VCaP (cell line): ENCODE data around the gene TRIM44.

Experiments
- H3K27ac ChIP-seq: fragments of 450-650 bp; 2 replicates; pipeline ENCODE4 v1.5.1; 2017
- CTCF ChIP-seq: fragments of 450-650 bp; conservative IDR thresholded peaks from 2 replicates; pipeline ENCODE4 v1.5.1; 2017; ENCODE audit warnings: mild to moderate bottlenecking, moderate library complexity

TRIM44 gene

GRCh38 chr11:35791088-35791958, 128.7 kb downstream of the TRIM44 start:
- TF ChIP-seq CTCF, result no peak
- H3K27ac ChIP-seq, result no peak overlapping the region

GRCh38 chr11:35792148-35792845, 129.7 kb downstream of the TRIM44 start:
- no peak for TF ChIP-seq CTCF
- H3K27ac ChIP-seq, result no peak overlapping the region

GRCh38 chr11:35792846-35793192, 130.2 kb downstream of the TRIM44 start:
- TF ChIP-seq CTCF, result no peak
- no peak overlapping the region for H3K27ac ChIP-seq

GRCh38 chr11:35794333-35794732, 131.8 kb downstream of the TRIM44 start:
- TF ChIP-seq CTCF, result no peak
- H3K27ac ChIP-seq, result no peak overlapping the region

GRCh38 chr11:35794850-35795249, 132.3 kb downstream of the TRIM44 start:
- TF ChIP-seq CTCF, result no peak

GRCh38 chr11:35796562-35796961, 134.0 kb downstream of the TRIM44 start:
- H3K27ac ChIP-seq, result no peak overlapping the region
- no peak for TF ChIP-seq CTCF

More at GRCh38 chr11:35794850-35795249, 132.3 kb downstream of the TRIM44 start:
- no peak overlapping the region for H3K27ac ChIP-seq

- TF ChIP-seq CTCF, result no peak
- H3K27ac ChIP-seq, result peak overlapping the region; percentile 19; the same call in 1 of the 2 replicates
These were observed 135.8 kb downstream of the TRIM44 start for GRCh38 chr11:35798423-35798822.
